Smooth muscle cell (in vitro differentiated cells): ENCODE results near the gene ATMIN. TPM values are rescaled to one million over a fixed set of nuclear protein-coding genes. Genes with fewer than 3 reads are reported as not detected.

Experiments
- DNase-seq: peaks from one replicate; lab custom pipeline; 2025; ENCODE audit not compliant: unreplicated experiment; lab: John Stamatoyannopoulos, UW
- H2AFZ ChIP-seq: fragments of 200-600 bp; sonication (generic); 2 replicates; pipeline ENCODE4 v1.6.0; 2016; ENCODE audit warnings: antibody characterized with exemption, low read depth, mild to moderate bottlenecking
- H3F3A ChIP-seq: fragments of 200-600 bp; sonication (generic); 2 replicates; pipeline ENCODE4 v1.6.0; 2017; ENCODE audit warnings: antibody characterized with exemption, low read depth
- H3K27ac ChIP-seq: fragments of 200-600 bp; sonication (generic); 2 replicates; pipeline ENCODE4 v1.5.1; 2016; ENCODE audit warnings: low read depth, mild to moderate bottlenecking
- H3K27me3 ChIP-seq: fragments of 200-600 bp; sonication (generic); 2 replicates; pipeline ENCODE4 v1.6.1; 2016; ENCODE audit warnings: low read depth, mild to moderate bottlenecking
- H3K36me3 ChIP-seq: fragments of 200-600 bp; sonication (generic); 2 replicates; pipeline ENCODE4 v1.5.1; 2016; ENCODE audit warnings: low read depth
- H3K4me1 ChIP-seq: fragments of 200-600 bp; sonication (generic); 2 replicates; pipeline ENCODE4 v1.5.1; 2016; ENCODE audit warnings: low read depth
- H3K4me2 ChIP-seq: fragments of 200-600 bp; sonication (generic); 2 replicates; pipeline ENCODE4 v1.6.0; 2016; ENCODE audit warnings: mild to moderate bottlenecking
- H3K4me3 ChIP-seq: fragments of 200-600 bp; sonication (generic); 2 replicates; pipeline ENCODE4 v1.5.1; 2016; ENCODE audit warnings: mild to moderate bottlenecking
- H3K79me2 ChIP-seq: fragments of 200-600 bp; sonication (generic); 2 replicates; pipeline ENCODE4 v1.6.0; 2016; ENCODE audit warnings: low read depth, mild to moderate bottlenecking
- H3K9ac ChIP-seq: fragments of 200-600 bp; sonication (generic); 2 replicates; pipeline ENCODE4 v1.6.0; 2016; ENCODE audit warnings: low read depth
- H3K9me3 ChIP-seq: fragments of 200-600 bp; sonication (generic); replicated peaks from 2 replicates; pipeline ENCODE4 v1.5.1; 2016; ENCODE audit warnings: low read depth
- H4K20me1 ChIP-seq: fragments of 200-600 bp; sonication (generic); 2 replicates; pipeline ENCODE4 v1.6.0; 2016; ENCODE audit warnings: low read depth
- WGBS: methylation state at CpG from one replicate; pipeline ENCODE4 v1.1.7; 2016; ENCODE audit warnings: low lambda C conversion rate; 5-methylcytosine and 5-hydroxymethylcytosine counted together
- polyA plus RNA-seq: library from polyadenylated mRNA; unstranded; fragments of >200 nt; fragmentation: Nextera tagmentation; extraction: Ambion mirVana; gene quantifications from 2 replicates; pipeline ENCODE4 v1.2.1, GENCODE V29; 2016
- total RNA-seq: library from RNA; depleted of rRNA; stranded (reverse); fragments of >200 nt; gene quantifications from 2 replicates; pipeline ENCODE4 v1.2.3, GENCODE V29; 2014
- TF ChIP-seq, protein P1 (sequence below): fragments of 200-600 bp; sonication (generic); IDR thresholded peaks from 2 replicates; pipeline ENCODE4 v1.5.1; 2017; ENCODE audit warnings: borderline replicate concordance, mild to moderate bottlenecking, antibody characterized with exemption; ENCODE audit not compliant: insufficient read depth, poor library complexity, severe bottlenecking

Gene ATMIN
- total and polyA plus RNA-seq, 2 experiments from 2014 or later, result 28.7 to 38.3 TPM

DNA sequence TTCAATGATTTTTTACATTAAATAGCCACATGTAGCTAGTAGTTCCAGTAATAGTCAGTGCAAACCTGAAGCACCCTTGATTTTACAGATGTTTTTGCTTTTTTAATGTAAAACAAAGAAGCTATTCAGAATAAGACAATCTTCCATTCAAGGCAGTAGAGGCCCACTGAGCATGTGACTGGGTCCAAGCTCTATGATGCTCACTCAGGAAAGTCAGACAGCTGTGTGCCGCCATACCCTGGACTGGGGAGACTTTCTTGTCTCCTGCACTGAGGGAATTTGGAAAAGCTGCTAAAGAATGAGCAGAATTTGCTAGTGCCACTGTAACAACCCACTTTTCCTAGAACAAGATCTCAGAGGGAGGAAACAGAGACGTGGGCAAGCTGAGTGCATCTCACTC is 17.1 kb upstream of the ATMIN start:
- Histone ChIP-seq H2AFZ (no peak overlapping the region), H3K4me3 (no peak overlapping the region), H3F3A (no peaks in the 10 kb centered on the region), H3K79me2 (no peaks in the 10 kb centered on the region), H3K9me3 (no peaks in the 10 kb centered on the region), H3K4me2 (no peak overlapping the region), H3K36me3 (peaks cover 17% of the 10 kb centered on the region), H3K4me1 (no peaks in the 10 kb centered on the region), H3K27ac (no peak overlapping the region), H3K9ac (no peak overlapping the region), H3K27me3 (no peaks in the 10 kb centered on the region), H4K20me1 (no peaks in the 10 kb centered on the region)
- WGBS, result 92% methylated on average over 2 of the region's 2 CpGs
- TF ChIP-seq, protein P1, sequence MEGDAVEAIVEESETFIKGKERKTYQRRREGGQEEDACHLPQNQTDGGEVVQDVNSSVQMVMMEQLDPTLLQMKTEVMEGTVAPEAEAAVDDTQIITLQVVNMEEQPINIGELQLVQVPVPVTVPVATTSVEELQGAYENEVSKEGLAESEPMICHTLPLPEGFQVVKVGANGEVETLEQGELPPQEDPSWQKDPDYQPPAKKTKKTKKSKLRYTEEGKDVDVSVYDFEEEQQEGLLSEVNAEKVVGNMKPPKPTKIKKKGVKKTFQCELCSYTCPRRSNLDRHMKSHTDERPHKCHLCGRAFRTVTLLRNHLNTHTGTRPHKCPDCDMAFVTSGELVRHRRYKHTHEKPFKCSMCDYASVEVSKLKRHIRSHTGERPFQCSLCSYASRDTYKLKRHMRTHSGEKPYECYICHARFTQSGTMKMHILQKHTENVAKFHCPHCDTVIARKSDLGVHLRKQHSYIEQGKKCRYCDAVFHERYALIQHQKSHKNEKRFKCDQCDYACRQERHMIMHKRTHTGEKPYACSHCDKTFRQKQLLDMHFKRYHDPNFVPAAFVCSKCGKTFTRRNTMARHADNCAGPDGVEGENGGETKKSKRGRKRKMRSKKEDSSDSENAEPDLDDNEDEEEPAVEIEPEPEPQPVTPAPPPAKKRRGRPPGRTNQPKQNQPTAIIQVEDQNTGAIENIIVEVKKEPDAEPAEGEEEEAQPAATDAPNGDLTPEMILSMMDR, result no peak
- DNase-seq, result no peak

- Histone ChIP-seq H3K4me1 (no peaks in the 10 kb centered on the region), H3K9ac (no peak overlapping the region), H4K20me1 (no peaks in the 10 kb centered on the region), H3K27ac (no peak overlapping the region), H2AFZ (no peak overlapping the region), H3K27me3 (no peaks in the 10 kb centered on the region), H3K4me2 (no peak overlapping the region), H3K4me3 (no peak overlapping the region), H3K9me3 (no peaks in the 10 kb centered on the region), H3F3A (no peaks in the 10 kb centered on the region), H3K36me3 (peaks cover 5% of the 10 kb centered on the region), H3K79me2 (no peaks in the 10 kb centered on the region)
- no peak for DNase-seq
- WGBS, result 95% methylated on average over 4 of the region's 4 CpGs
- TF ChIP-seq, protein P1, result no peak
Observed at GRCh38 chr16:81026429-81026828, 9.2 kb upstream of the ATMIN start.

DNA sequence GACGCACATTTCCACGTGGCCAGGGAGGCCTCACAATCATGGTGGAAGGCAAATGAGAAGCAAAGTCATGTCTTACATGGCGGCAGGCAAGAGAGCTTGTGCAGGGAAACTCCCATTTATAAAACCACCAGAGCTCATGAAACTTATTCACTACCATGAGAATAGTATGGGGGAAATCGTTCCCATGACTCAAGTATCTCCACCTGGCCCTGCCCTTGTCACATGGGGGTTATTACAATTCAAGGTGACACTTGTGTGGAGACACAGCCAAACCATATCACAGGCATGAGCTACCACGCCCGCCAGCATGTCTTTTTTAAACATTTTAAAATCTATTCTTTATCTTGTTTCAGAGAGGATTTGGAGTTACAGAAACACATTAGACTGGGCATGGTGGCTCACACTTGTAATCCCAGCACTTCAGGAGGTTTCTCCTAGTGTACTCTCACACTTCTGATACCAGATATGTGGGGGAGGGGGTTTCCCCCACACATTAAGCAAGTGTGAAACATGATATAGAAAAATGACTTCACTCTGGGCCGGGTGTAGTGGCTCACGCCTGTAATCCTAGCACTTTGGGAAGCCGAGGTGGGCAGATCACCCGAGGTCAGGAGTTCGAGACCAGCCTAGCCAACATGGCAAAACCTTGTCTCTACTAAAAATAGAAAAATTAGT is 5.6 kb upstream of the ATMIN start:
- no peak overlapping the region for H3K9ac ChIP-seq
- DNase-seq, result no peak
- H3K27ac ChIP-seq, result no peak overlapping the region
- no peaks in the 10 kb centered on the region for H3K79me2 ChIP-seq
- H2AFZ ChIP-seq, result no peak overlapping the region
- no peaks in the 10 kb centered on the region for H3K27me3 ChIP-seq
- no peaks in the 10 kb centered on the region for H3K4me1 ChIP-seq
- TF ChIP-seq, protein P1, result no peak
- H3K36me3 ChIP-seq, result no peaks in the 10 kb centered on the region
- H4K20me1 ChIP-seq, result no peaks in the 10 kb centered on the region
- no peak overlapping the region for H3K4me2 ChIP-seq
- WGBS, result 96% methylated on average over 11 of the region's 11 CpGs
- no peaks in the 10 kb centered on the region for H3K9me3 ChIP-seq
- no peak overlapping the region for H3K4me3 ChIP-seq
- no peaks in the 10 kb centered on the region for H3F3A ChIP-seq
